MCF 10A (cell line): Measurements from ENCODE around the gene IRF1. TPM values are rescaled to one million over a fixed set of nuclear protein-coding genes. Genes with fewer than 3 reads are reported as not detected.

ENCODE experiments used
- BruUV-seq: library from RNA; stranded (reverse); fragments of 400-500 nt; replicated peaks from 2 replicates; lab custom pipeline; 2021; lab: Mats Ljungman, UMichigan
- CTCF ChIA-PET: fragments of 300-600 bp; sonication (Branson Sonifier 250); formaldehyde crosslinking; extraction: SDS; loops from one replicate; lab custom pipeline; 2021; ENCODE audit warnings: antibody characterized with exemption, inconsistent platforms; lab: Yijun Ruan, JAX
- POLR2A ChIA-PET: fragments of 300-600, 350-650 bp; sonication (Branson Sonifier 250); formaldehyde crosslinking; extraction: SDS; loops from one replicate; lab custom pipeline; 2020; ENCODE audit warnings: antibody characterized with exemption, inconsistent platforms; lab: Yijun Ruan, JAX
- DNase-seq: peaks from one replicate; pipeline ENCODE4 v3.0.0-alpha.2; 2018; ENCODE audit not compliant: unreplicated experiment
- H3K27ac Mint-ChIP-seq: one replicate; pipeline ENCODE4 v1.8.0; 2022; ENCODE audit warnings: mild to moderate bottlenecking, low read depth, mixed read lengths; ENCODE audit not compliant: unreplicated experiment
- H3K27me3 Mint-ChIP-seq: one replicate; pipeline ENCODE4 v1.8.0; 2022; ENCODE audit warnings: mixed read lengths; ENCODE audit not compliant: insufficient read depth, unreplicated experiment
- H3K36me3 Mint-ChIP-seq: one replicate; pipeline ENCODE4 v1.8.0; 2022; ENCODE audit warnings: mild to moderate bottlenecking, moderate library complexity, mixed read lengths; ENCODE audit not compliant: insufficient read depth, unreplicated experiment
- H3K4me1 Mint-ChIP-seq: one replicate; pipeline ENCODE4 v1.8.0; 2022; ENCODE audit warnings: mixed read lengths; ENCODE audit not compliant: insufficient read depth, unreplicated experiment
- H3K4me3 Mint-ChIP-seq: one replicate; pipeline ENCODE4 v1.8.0; 2022; ENCODE audit warnings: mild to moderate bottlenecking, moderate library complexity, mixed read lengths; ENCODE audit not compliant: unreplicated experiment
- H3K9me3 Mint-ChIP-seq: one replicate; pipeline ENCODE4 v1.8.0; 2022; ENCODE audit warnings: mixed read lengths; ENCODE audit not compliant: unreplicated experiment
- CTCF ChIP-seq: fragments of 200-600 bp; IDR thresholded peaks from one replicate; pipeline ENCODE4 v1.8.0; 2022; ENCODE audit warnings: antibody characterized with exemption, mild to moderate bottlenecking; ENCODE audit not compliant: unreplicated experiment
- intact Hi-C: fragments of 100-400 bp; cut with micrococcal nuclease; formaldehyde crosslinking; loops from 2 replicates; pipeline ENCODE4 v1.14.1; 2022
- total RNA-seq: library from RNA; stranded (reverse); gene quantifications from 2 replicates; pipeline ENCODE4 v1.2.3, GENCODE V29; 2022

The IRF1 gene
- total RNA-seq, 1 experiment from 2014 or later = 18.7 TPM

- Mint-ChIP-seq H3K36me3 (peaks cover 14% of the 10 kb centered on the region), H3K27me3 (no peaks in the 10 kb centered on the region), H3K4me1 (peaks cover 38% of the 10 kb centered on the region), H3K4me3 (peak overlapping the region; percentile 44), H3K27ac (peak overlapping the region; percentile 47), H3K9me3 (no peaks in the 10 kb centered on the region)
- ChIA-PET POLR2A (interaction anchor here (1.0 to 1.9 kb wide), 6 partner anchors 13 to 94 kb away, joined by 3 to 6 read pairs (median 4); partner anchors contain the start of gene SLC22A5), CTCF (interaction anchor here (0.7 to 3.2 kb wide), 15 partner anchors 9 to 1638 kb away, joined by 3 to 20 read pairs (median 7); no protein-coding TSS in a partner anchor)
- TF ChIP-seq CTCF = no peak
- no TSS peak for BruUV-seq
- intact Hi-C loops = loop anchor here (1.0 kb wide), 1 partner anchor 44 kb away; no protein-coding TSS in a partner anchor
- no peak for DNase-seq
These were observed 26.8 kb downstream of the IRF1 start for GRCh38 chr5:132463811-132464155.

GRCh38 chr5:132462856-132463745, 27.5 kb downstream of the IRF1 start:
- H3K27me3 Mint-ChIP-seq = no peaks in the 10 kb centered on the region
- H3K4me1 Mint-ChIP-seq = peaks cover 38% of the 10 kb centered on the region
- CTCF ChIA-PET = interaction anchor here (0.7 to 3.2 kb wide), 10 partner anchors 9 to 45 kb away, joined by 3 to 20 read pairs (median 10); no protein-coding TSS in a partner anchor
- intact Hi-C loops = no loop called here
- H3K4me3 Mint-ChIP-seq = no peak overlapping the region
- H3K36me3 Mint-ChIP-seq = peaks cover 18% of the 10 kb centered on the region
- H3K9me3 Mint-ChIP-seq = no peaks in the 10 kb centered on the region
- no peak for DNase-seq
- TF ChIP-seq CTCF = no peak
- no peak overlapping the region for H3K27ac Mint-ChIP-seq
- POLR2A ChIA-PET = interaction anchor here (1.7 kb wide), 1 partner anchor 48 kb away, joined by 6 read pairs; no protein-coding TSS in a partner anchor
- BruUV-seq = no TSS peak

- ChIA-PET CTCF (interaction anchor here (0.7 to 2.1 kb wide), 2 partner anchors 11 to 18 kb away, joined by 3 to 8 read pairs; no protein-coding TSS in a partner anchor), POLR2A (no interaction called here)
- Mint-ChIP-seq H3K27ac (no peak overlapping the region), H3K36me3 (peaks cover 18% of the 10 kb centered on the region), H3K9me3 (no peaks in the 10 kb centered on the region), H3K4me1 (peaks cover 45% of the 10 kb centered on the region), H3K27me3 (no peaks in the 10 kb centered on the region), H3K4me3 (no peak overlapping the region)
- BruUV-seq = no TSS peak
- DNase-seq = no peak
- intact Hi-C loops = no loop called here
- TF ChIP-seq CTCF = no peak
These were observed 28.2 kb downstream of the IRF1 start for GRCh38 chr5:132462333-132462732.

DNA sequence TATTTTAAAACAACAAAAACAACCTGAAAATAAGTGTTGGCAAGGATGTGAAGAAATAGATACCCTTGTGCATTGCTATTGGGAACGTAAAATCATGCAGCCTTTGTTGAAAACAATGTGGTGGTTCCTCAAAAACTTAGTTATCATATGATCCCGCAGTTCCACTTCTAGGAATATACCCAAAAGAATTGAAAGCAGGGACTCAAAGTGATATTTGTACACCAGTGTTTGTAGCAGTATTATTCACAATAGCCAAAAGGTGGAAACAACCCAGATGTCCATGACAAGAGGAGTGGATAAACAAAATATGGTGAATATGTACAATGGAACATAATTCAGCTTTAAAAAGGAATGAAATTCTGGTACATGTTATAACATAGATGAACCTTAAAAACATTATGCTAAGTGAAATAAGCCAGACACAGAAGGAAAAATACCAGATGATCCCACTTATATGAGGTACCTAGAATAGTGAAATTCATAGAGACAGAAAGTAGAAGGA, 29.0 kb downstream of the IRF1 start:
- Mint-ChIP-seq H3K27me3 (no peaks in the 10 kb centered on the region), H3K9me3 (no peaks in the 10 kb centered on the region), H3K4me3 (no peak overlapping the region), H3K36me3 (peaks cover 18% of the 10 kb centered on the region), H3K27ac (no peak overlapping the region), H3K4me1 (peaks cover 52% of the 10 kb centered on the region)
- CTCF ChIA-PET = no interaction called here
- no peak for TF ChIP-seq CTCF
- DNase-seq = no peak
- POLR2A ChIA-PET = no interaction called here
- no TSS peak for BruUV-seq
- intact Hi-C loops = no loop called here
